Breast epithelium (tissue), 4 donors: ENCODE results near the gene GLI3. TPM values are rescaled to one million over a fixed set of nuclear protein-coding genes. Genes with fewer than 3 reads are reported as not detected.
A peak's percentile ranks its signal among the peaks of the same experiment; 100 is the strongest.

Experiments
- DNase-seq, 2 donors: peaks; one replicate each; pipeline ENCODE4 v3.0.0-alpha.2; 2019; ENCODE audit warnings: low spot score in 2 of 2
- H3K27ac ChIP-seq, 2 donors: fragments of 200-600 bp; sonication (generic) in 1 of 2; one replicate each; pipeline ENCODE4 v1.5.1; 2016 to 2019; ENCODE audit warnings: mild to moderate bottlenecking in 1 of 2
- H3K27me3 ChIP-seq, 2 donors: fragments of 200-600 bp; sonication (generic) in 1 of 2; one replicate each; pipeline versions ENCODE4 v1.5.1 to v1.6.0; 2017 to 2019; ENCODE audit warnings: control low read depth in 1 of 2, mild to moderate bottlenecking in 1 of 2
- H3K36me3 ChIP-seq: fragments of 200-600 bp; one replicate; pipeline ENCODE4 v1.5.1; 2019
- H3K4me1 ChIP-seq, 2 donors: fragments of 200-600 bp; sonication (generic); one replicate each; pipeline ENCODE4 v1.5.1; 2016 to 2019; ENCODE audit warnings: control low read depth in 1 of 2
- H3K4me3 ChIP-seq, 3 donors: fragments of 200-600 bp; sonication (generic); 1 replicate in 2 of 3; 2 replicates in 1 of 3; pipeline ENCODE4 v1.5.1; 2016 to 2019; ENCODE audit warnings: mild to moderate bottlenecking in 3 of 3, moderate library complexity in 2 of 3
- H3K9me3 ChIP-seq, 2 donors: fragments of 200-600 bp; sonication (generic) in 1 of 2; one replicate each; pipeline ENCODE4 v1.5.1; 2016 to 2019; ENCODE audit warnings: control low read depth in 1 of 2
- POLR2A ChIP-seq: fragments of 450-650 bp; IDR thresholded peaks from one replicate; pipeline ENCODE4 v1.6.1; 2016; ENCODE audit warnings: antibody characterized with exemption, mild to moderate bottlenecking, moderate library complexity
- POLR2AphosphoS5 ChIP-seq, 3 donors: sonication (generic); formaldehyde crosslinking; IDR thresholded peaks; one replicate each; pipeline ENCODE4 v1.6.1; 2017; ENCODE audit warnings: antibody characterized with exemption in 3 of 3
- intact Hi-C: fragments of 100-400 bp; cut with DNase I; formaldehyde crosslinking; loops from one replicate; pipeline ENCODE4 v1.15.1; 2023; ENCODE audit warnings: low total_unique reads
- total RNA-seq, 3 donors: library from RNA; depleted of rRNA; stranded (reverse); fragments of >200 nt; gene quantifications; one replicate each; pipeline ENCODE4 v1.1.0, GENCODE V29; 2016
- TF ChIP-seq, protein P1 (sequence below), 3 donors: fragments of 450-650 bp; IDR thresholded peaks; one replicate each; pipeline ENCODE4 v1.5.1; 2016 to 2017; ENCODE audit warnings: antibody characterized with exemption in 3 of 3, mild to moderate bottlenecking in 3 of 3, moderate library complexity in 3 of 3

The GLI3 gene
- total RNA-seq, 3 donors from 2014 or later = 10.2 to 29.9 (median 22.6) TPM

DNA sequence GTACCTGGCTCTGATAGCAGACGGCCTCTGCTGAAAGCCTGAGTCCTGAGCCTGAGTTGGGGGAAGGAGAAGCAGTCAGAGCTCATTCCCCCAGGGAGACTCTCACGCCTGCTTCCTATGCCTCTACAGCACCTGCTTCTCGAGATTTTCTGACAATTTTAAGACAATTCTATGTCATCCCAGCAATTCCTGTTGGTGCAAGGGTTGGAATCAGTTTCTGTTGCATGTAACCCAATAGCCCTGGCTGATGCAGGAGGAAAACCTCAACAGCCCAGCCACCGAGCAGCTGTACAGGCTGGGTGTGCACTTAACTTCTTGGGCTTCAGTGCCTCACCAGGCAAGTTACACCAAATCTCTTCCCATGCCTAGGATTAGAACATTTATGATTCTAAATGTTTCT, 134.7 kb downstream of the GLI3 start:
- DNase-seq = no peak
- Histone ChIP-seq H3K4me1 (peaks cover 7 to 13% of the 10 kb centered on the region in 2 donors), H3K27ac (no peak overlapping the region), H3K36me3 (no peaks in the 10 kb centered on the region), H3K27me3 (no peaks in the 10 kb centered on the region), H3K4me3 (no peak overlapping the region), H3K9me3 (no peaks in the 10 kb centered on the region)
- TF ChIP-seq, protein P1, sequence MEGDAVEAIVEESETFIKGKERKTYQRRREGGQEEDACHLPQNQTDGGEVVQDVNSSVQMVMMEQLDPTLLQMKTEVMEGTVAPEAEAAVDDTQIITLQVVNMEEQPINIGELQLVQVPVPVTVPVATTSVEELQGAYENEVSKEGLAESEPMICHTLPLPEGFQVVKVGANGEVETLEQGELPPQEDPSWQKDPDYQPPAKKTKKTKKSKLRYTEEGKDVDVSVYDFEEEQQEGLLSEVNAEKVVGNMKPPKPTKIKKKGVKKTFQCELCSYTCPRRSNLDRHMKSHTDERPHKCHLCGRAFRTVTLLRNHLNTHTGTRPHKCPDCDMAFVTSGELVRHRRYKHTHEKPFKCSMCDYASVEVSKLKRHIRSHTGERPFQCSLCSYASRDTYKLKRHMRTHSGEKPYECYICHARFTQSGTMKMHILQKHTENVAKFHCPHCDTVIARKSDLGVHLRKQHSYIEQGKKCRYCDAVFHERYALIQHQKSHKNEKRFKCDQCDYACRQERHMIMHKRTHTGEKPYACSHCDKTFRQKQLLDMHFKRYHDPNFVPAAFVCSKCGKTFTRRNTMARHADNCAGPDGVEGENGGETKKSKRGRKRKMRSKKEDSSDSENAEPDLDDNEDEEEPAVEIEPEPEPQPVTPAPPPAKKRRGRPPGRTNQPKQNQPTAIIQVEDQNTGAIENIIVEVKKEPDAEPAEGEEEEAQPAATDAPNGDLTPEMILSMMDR (IDR thresholded peaks at IDR 0.05) = no peak
- TF ChIP-seq POLR2AphosphoS5 (IDR thresholded peaks at IDR 0.05) = no peak
- no peak for TF ChIP-seq POLR2A
- intact Hi-C loops = no loop called here

DNA sequence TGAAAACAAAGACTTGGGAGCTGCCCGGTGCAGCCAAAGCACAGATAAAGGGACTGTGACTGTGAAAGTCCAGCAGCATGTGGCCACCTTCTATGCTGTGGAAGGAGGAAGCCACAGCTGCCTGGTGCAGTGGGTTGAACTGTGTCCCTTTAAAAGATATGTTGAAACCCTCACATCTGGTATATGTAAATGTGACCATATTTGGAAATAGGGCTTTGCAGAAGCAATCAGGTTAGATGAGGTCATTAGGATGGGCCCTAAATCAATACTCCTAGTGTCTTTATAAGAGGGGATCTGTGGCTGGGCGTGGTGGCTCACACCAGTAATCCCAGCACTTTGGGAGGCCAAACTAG, 136.9 kb downstream of the GLI3 start:
- peaks cover 0 to 7% of the 10 kb centered on the region in 2 donors for H3K4me1 ChIP-seq
- no peak overlapping the region for H3K27ac ChIP-seq
- no peaks in the 10 kb centered on the region for H3K36me3 ChIP-seq
- no peak for DNase-seq
- H3K9me3 ChIP-seq = no peaks in the 10 kb centered on the region
- H3K27me3 ChIP-seq = no peaks in the 10 kb centered on the region
- TF ChIP-seq, protein P1 (IDR thresholded peaks at IDR 0.05) = no peak
- TF ChIP-seq POLR2A = no peak
- no peak overlapping the region for H3K4me3 ChIP-seq
- intact Hi-C loops = no loop called here

DNA sequence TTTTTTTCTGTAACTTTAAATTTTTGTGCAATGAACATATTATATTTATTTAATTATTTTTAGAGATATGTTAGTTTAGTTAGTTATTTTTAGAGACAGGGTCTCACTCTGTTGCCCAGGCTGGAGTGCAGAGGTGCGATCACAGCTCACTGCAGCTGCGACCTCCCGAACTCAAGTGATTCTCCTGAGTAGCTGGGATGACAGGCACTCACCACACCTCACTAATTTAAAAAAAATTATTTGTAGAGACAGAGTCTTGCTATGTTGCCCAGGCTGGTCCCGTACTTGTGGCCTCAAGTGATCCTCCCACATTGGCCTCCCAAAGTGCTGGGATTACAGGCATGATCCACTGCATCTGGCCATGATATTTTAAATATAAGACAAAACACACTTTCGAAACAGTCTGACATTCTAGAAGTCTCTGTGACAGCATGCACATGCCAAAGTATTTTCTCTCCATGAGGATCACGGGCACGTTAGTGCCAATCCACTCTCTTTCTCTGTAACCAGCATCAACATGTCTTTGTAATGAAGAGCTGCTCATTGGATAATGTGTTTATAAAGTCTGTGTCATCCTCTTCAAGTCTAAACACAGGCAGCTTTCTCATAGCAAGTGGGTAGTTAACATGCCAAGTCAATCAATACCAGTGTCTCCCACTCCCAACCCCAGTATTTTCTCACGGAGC, 137.4 kb downstream of the GLI3 start:
- Histone ChIP-seq H3K9me3 (no peaks in the 10 kb centered on the region), H3K27ac (no peak overlapping the region), H3K4me3 (no peak overlapping the region), H3K27me3 (no peaks in the 10 kb centered on the region), H3K36me3 (no peaks in the 10 kb centered on the region), H3K4me1 (peaks cover 0 to 7% of the 10 kb centered on the region in 2 donors)
- TF ChIP-seq POLR2A (no peak), POLR2AphosphoS5 (IDR thresholded peaks at IDR 0.05) (no peak)
- TF ChIP-seq, protein P1 (IDR thresholded peaks at IDR 0.05) = no peak
- intact Hi-C loops = no loop called here
- DNase-seq = no peak

DNA sequence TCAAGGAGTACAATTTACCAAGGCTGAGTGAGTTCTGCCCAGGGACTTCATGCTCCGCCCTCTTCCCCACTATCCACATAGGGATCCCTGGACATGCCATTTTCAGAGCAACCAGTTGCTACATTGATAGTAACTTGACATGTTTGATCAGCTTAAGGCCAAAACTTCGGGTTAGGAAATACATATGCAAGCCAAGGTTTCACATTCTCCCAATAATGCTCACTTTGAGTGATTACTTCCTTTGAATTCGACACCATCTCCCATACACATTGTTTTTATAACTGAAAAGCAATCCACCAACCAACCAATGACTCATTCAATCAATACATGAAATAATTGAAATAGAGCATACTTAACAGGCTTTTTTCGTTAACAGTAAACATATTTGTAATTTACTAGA, 137.9 kb downstream of the GLI3 start:
- Histone ChIP-seq H3K36me3 (no peaks in the 10 kb centered on the region), H3K4me1 (peaks cover 0 to 7% of the 10 kb centered on the region in 2 donors), H3K9me3 (no peaks in the 10 kb centered on the region), H3K4me3 (no peak overlapping the region), H3K27ac (peak overlapping the region in 1 of 2 donors; percentile 3), H3K27me3 (no peaks in the 10 kb centered on the region)
- TF ChIP-seq POLR2AphosphoS5 (IDR thresholded peaks at IDR 0.05) (no peak), POLR2A (no peak)
- TF ChIP-seq, protein P1 (IDR thresholded peaks at IDR 0.05) = no peak
- intact Hi-C loops = no loop called here
- no peak for DNase-seq

DNA sequence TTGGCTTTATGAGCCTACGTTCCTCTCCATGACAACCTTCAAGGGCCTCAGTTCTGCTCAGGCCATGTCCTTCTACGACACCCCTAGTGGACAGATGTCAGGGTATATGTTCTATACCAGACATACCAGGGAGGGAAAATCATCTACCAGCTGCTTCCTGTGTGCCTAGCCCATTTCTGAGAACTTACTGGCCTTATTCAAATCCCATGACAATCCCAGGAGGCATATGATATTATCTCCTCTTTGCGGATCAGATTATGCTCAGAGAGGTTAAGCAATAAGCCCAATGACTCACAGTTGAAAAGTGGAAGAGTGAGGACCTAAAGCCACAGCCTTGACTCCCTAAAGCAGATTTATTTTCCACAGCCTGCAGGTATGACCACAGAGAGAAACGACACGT, 139.3 kb downstream of the GLI3 start:
- Histone ChIP-seq H3K36me3 (no peaks in the 10 kb centered on the region), H3K9me3 (no peaks in the 10 kb centered on the region), H3K27ac (peak overlapping the region in 1 of 2 donors; percentile 77), H3K4me1 (peaks cover 0 to 7% of the 10 kb centered on the region in 2 donors), H3K27me3 (no peaks in the 10 kb centered on the region), H3K4me3 (no peak overlapping the region)
- intact Hi-C loops = no loop called here
- TF ChIP-seq POLR2A (no peak), POLR2AphosphoS5 (IDR thresholded peaks at IDR 0.05) (no peak)
- TF ChIP-seq, protein P1 (IDR thresholded peaks at IDR 0.05) = no peak
- no peak for DNase-seq
